HG03064 (cell line): ENCODE results near the gene CD40LG.

Experiments used
- ATAC-seq: cut with Tn5 transposase; IDR thresholded peaks from one replicate; pipeline ENCODE4 v1.9.1; 2021; ENCODE audit warnings: low read depth; ENCODE audit not compliant: unreplicated experiment

Gene CD40LG

DNA sequence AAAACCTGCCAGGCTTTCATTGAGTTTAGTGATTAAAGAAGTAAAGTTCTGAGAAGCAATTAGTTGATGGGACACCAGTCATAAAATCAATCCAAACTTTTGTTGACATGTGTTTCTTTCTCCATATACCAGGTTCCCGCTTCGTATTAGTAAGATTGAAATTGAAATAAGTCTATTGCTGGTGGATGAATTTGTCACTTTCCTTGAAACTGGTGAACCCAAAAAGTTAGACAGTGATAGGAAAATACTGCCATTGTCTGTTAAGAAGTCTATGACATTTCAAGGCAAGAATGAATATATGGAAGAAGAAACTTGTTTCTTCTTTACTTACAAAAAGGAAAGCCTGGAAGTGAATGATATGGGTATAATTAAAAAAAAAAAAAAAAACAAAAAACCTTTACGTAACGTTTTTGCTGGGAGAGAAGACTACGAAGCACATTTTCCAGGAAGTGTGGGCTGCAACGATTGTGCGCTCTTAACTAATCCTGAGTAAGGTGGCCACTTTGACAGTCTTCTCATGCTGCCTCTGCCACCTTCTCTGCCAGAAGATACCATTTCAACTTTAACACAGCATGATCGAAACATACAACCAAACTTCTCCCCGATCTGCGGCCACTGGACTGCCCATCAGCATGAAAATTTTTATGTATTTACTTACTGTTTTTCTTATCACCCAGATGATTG is at the start of gene CD40LG:
CD40LG (plus strand) TSS at position 482 of the 684 bp plus-strand sequence; CDS start at position 573, 91 bp downstream.
- no peak for ATAC-seq

- no peak for ATAC-seq
Measured at GRCh38 chrX:136598631-136599030, 49.3 kb upstream of the CD40LG start.

DNA sequence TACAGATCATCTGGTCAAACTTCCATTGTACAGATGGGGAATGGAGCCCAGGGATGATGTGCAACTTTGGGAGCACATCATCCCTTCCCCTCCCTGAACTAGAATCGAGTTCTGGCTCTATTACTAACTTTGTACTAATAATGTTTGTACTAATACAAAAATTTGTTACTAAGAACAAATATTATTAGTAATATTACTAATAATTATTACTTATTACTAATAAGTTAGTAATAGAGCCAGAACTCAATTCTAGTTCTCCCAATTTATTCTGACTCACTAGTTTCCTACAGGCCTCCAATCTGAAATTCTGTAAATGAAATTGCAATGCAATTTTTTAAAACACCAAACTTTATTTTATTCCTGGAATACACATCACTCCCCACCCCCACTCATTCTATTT is 47.9 kb upstream of the CD40LG start:
- no peak for ATAC-seq

GRCh38 chrX:136607236-136607635 is 40.7 kb upstream of the CD40LG start:
- ATAC-seq: no peak

DNA sequence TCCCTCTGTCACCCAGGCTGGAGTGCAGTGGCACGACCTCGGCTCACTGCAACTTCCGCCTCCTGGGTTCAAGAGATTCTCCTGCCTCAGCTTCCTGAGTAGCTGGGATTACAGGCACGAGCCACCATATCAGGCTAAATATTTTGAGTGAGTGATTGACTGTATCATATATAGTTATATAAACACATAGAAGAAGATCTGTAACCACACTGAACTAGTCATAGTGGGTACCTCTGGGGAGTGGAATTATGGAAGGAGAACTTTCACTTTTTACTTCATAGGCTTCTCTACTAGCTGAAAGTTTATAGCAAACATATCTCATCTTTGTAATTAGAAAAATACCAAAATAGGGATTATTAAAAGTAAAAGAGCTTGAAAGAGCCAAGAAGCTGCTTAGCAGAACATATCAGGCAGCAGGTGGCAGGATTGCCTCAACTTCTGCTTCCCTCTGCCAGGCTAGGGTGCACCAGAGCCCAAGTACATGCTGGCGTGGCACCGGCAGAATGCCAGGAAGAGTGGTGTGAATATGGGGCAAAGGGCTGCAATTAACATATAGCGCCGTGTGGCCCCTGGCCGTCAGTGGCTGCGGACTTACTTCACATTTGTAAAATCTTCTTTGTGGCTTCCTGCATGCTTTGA is 39.5 kb upstream of the CD40LG start:
- no peak for ATAC-seq

- peak; percentile 89 for ATAC-seq
Measured at GRCh38 chrX:136616987-136617685, 30.8 kb upstream of the CD40LG start.

DNA sequence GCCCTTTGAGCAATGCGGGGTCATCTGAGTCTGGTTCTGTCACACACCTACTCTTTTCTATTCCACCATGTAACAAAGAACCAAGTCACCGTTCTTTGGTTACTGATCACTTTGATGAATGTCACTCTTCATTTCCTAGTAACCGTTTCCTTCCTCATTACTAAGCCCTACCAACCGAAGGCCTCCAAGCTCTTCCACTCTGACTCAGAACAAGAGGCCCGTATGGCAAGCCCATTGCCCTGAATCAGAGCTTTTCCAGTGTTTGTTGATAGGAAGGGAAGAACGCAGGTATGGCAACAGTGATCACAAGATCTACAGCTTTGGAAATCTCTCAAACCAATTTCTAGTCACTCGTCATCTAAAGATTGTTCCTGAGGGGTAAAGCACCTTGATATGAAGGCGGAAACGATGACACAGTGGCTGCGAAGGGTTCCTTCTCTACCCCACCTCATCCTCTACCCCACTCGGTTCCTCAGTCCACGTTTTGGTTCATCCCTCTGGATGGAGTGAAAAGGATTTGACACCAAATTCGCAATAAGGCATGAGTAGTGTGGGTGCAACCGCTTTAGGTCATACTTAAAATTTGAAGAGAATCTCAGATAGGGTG is 28.0 kb upstream of the CD40LG start:
- no peak for ATAC-seq

DNA sequence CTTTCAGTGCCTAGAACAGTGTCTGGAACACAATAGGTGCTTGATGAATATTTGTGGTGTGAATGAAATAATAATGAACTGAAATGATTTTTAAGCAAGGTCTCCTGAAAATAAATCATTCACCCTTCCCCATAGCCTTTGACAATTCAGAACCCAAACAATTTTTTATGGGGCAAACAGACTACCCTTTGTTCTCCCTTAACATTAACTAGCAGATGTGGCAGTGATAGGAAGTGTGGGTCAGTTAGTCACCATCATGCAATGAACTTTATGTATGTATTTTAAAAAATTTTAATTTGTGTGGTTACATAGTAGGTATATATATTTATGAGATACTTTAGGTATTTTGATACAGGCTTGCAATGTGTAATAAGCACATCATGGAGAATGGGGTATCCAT is 27.2 kb upstream of the CD40LG start:
- no peak for ATAC-seq

DNA sequence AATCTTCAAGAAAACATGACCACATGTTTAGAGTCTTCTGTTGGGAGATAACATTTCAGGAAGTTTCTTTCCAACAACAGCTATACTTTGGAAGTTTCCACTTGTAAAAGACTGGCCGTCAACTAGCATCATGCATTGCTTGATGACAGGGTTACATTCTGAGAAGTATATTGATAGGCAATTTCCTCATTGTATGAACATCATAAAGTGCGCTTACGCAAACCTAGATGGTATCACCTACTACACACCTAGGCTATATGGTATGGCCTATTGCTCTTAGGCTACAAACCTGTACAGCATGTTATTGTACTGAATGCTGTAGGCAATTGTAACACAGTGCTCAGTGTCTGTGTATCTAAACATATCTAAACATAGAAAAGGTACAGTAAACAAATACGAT is 25.4 kb upstream of the CD40LG start:
- ATAC-seq: no peak

DNA sequence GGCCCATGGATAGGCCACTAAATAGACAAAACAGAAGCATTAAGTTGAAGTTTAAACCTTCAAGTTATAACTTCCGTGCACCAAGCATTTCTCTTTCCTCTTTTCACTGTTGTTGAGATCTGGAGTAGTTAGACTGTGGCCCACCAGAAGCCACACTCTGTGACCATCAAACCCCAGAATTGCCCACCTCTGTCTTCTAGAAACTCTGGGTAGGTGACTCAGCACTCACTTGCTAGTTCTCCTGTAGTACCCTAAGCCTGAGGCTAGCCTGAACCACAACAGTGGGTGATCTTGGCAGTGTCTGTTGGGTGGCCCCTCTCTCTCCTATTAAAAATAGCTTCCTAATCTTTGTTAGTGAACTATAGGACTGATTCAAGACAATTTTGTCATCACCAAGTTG is 24.6 kb upstream of the CD40LG start:
- ATAC-seq: no peak

- no peak for ATAC-seq
Measured at GRCh38 chrX:136625246-136625645, 22.7 kb upstream of the CD40LG start.

- ATAC-seq: no peak
Measured at GRCh38 chrX:136626237-136626636, 21.7 kb upstream of the CD40LG start.

DNA sequence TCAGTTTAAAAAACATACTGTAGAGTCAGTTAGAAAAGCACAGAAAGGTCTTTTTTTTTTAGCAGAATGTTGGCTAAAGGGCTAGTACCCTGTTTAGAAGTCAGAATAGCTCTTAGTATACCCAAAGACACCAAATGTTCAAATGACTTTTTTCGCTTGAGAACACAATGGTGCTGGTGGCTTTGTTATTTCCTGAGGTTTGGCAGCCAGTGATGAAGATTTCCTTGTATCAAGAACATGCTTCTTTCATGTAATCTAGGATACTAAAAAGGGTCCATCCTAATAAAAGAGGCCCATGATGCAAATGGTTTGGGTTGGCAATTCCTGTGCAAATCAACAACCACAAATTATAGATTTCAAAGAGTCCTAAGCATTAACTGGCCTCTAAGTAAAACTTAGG is 21.1 kb upstream of the CD40LG start:
- ATAC-seq: no peak

GRCh38 chrX:136627409-136627808 is 20.5 kb upstream of the CD40LG start:
- ATAC-seq: no peak

DNA sequence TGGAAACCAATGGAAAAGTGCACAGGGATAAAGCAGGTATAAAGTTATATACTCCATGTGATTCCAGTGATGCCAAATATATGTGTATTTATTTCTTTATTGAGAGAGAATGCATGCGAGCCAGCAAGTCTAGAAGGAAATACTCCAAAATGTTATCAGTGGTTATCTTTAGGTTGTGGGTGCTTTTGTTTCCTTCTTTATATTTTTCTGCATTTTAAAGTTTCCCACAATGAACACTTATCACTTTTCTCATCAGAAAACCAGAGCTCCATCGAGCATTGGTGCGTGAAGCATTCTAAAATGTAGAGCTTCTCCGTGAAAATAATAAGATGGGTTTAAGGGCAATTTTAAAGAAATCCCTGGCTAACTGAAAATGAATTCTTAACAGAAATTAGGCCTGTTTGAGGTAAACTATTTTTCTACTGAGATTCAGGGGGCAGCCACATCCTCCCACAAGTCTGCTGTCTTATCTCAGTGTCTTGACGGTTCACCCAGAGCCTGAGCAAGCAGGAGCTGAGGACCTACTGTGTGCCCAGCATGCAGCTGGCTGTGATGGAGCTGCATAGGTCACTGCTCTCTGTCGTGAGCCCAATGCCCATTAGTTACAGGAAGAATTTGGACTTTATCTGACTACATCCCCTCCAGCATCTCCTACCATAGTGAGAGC is 18.7 kb upstream of the CD40LG start:
- no peak for ATAC-seq

DNA sequence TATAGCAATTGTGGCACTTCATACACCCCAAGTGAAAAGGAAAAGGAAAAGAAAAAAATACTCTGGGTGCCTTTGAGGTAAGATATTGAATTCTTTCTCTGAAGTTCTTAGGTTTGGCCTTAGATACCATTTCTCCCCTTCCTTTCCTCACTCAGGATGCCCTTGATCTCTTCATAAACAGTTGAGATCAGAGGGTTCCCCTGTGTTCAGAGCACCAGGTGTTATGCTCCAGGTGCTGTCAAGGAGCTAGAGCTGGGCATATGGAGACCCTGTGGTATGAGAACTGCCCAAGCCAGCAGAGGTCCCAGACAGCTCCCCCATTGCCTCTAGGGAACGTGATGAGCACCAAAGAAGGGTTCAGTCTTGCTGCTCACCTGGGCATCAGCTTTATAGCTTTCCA is 17.1 kb upstream of the CD40LG start:
- no peak for ATAC-seq

DNA sequence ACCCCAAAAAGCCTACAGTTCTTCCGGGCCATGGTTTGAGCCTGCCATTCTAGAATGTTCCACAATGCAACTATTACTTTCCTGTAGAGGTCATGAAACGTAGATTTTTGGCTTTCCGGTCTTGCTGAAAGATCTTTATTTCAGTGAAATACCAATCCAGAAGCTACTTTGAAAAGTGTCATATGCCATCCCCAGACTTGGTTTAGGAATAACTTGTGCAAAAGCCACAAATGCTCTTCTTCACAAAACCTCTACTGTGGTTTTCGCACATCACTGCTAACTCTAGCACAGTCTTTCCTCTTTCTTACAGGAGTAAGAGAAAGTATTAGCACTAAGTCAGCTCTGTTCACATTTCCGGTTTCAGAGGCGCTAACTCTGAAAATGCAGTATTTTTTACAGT is 12.7 kb upstream of the CD40LG start:
- ATAC-seq: peak; percentile 80

DNA sequence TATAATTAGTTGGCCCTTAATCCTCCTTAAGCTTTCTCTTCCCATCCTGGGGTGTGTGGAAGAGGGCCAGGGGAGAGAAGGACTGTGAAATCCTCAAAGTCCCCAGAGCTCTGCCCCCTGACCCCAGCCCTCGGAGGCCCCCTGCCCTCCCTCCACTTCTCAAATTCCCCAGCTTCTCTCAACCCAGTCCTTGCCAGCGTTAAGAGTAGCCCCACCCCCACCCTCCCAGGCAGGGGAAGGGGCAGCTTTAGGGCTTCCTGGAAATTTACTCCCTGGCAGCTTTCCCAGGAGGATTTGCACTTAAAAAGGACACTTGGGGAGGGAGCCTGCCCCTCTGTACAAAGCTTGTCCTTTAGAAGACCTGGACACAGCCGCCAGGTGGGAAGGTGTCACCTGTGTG is 11.8 kb upstream of the CD40LG start:
- no peak for ATAC-seq

- no peak for ATAC-seq
Measured at GRCh38 chrX:136639506-136640176, 8.3 kb upstream of the CD40LG start.

- ATAC-seq: no peak
Measured at GRCh38 chrX:136643243-136643642, 4.7 kb upstream of the CD40LG start.
